GM23338 (cell line): ENCODE measurements around the gene NR2C2. TPM values are rescaled to one million over a fixed set of nuclear protein-coding genes. Genes with fewer than 3 reads are reported as not detected.

Experiments used
- ATAC-seq: fragments of 200-7000 bp; cut with Tn5 transposase; 3 replicates; pipeline ENCODE4 v1.9.1; 2020
- DNase-seq: peaks from one replicate; pipeline ENCODE4 v3.0.0-alpha.2; 2015; ENCODE audit warnings: low spot score
- H2AFZ ChIP-seq: fragments of 200-600 bp; sonication (generic); 2 replicates; pipeline ENCODE4 v1.8.0; 2016; ENCODE audit warnings: antibody characterized with exemption, mild to moderate bottlenecking, moderate library complexity
- H3F3A ChIP-seq: fragments of 200-600 bp; sonication (generic); replicated peaks from 2 replicates; pipeline ENCODE4 v1.8.0; 2017; ENCODE audit warnings: antibody characterized with exemption, mixed run types, low read depth
- H3K27ac ChIP-seq: fragments of 200-600 bp; sonication (generic); 2 replicates; pipeline ENCODE4 v1.6.1; 2016; ENCODE audit warnings: low read depth
- H3K27me3 ChIP-seq: fragments of 200-600 bp; sonication (generic); 2 replicates; pipeline ENCODE4 v1.8.0; 2016; ENCODE audit warnings: mild to moderate bottlenecking, mixed run types, moderate library complexity; ENCODE audit not compliant: insufficient read depth
- H3K36me3 ChIP-seq: fragments of 200-600 bp; sonication (generic); 2 replicates; pipeline ENCODE4 v1.8.0; 2016; ENCODE audit warnings: mild to moderate bottlenecking; ENCODE audit not compliant: insufficient read depth
- H3K4me1 ChIP-seq: fragments of 200-600 bp; sonication (generic); 2 replicates; pipeline ENCODE4 v1.8.0; 2016; ENCODE audit warnings: mild to moderate bottlenecking, moderate library complexity; ENCODE audit not compliant: insufficient read depth
- H3K4me2 ChIP-seq: fragments of 200-600 bp; sonication (generic); 2 replicates; pipeline ENCODE4 v1.7.1; 2017; ENCODE audit warnings: mixed run types
- H3K4me3 ChIP-seq: fragments of 200-600 bp; sonication (generic); 2 replicates; pipeline ENCODE4 v1.6.1; 2016; ENCODE audit warnings: mixed run types
- H3K79me2 ChIP-seq: fragments of 200-600 bp; sonication (generic); replicated peaks from 2 replicates; pipeline ENCODE4 v1.8.0; 2017; ENCODE audit warnings: mild to moderate bottlenecking; ENCODE audit not compliant: insufficient read depth
- H3K9me2 ChIP-seq: fragments of 200-600 bp; sonication (generic); 2 replicates; pipeline ENCODE4 v1.8.0; 2017; ENCODE audit not compliant: insufficient read depth
- H4K20me1 ChIP-seq: fragments of 200-600 bp; sonication (generic); replicated peaks from 2 replicates; pipeline ENCODE4 v1.8.0; 2017; ENCODE audit warnings: mild to moderate bottlenecking; ENCODE audit not compliant: insufficient read depth
- H3K27ac Mint-ChIP-seq: 2 replicates; pipeline ENCODE4 v1.8.0; 2020; ENCODE audit warnings: inconsistent platforms, mild to moderate bottlenecking, moderate library complexity, mixed read lengths
- H3K27me3 Mint-ChIP-seq: 3 replicates; pipeline ENCODE4 v1.8.0; 2022; ENCODE audit warnings: low read depth, mild to moderate bottlenecking, moderate library complexity, mixed read lengths, inconsistent platforms; ENCODE audit not compliant: insufficient read depth, poor library complexity
- H3K36me3 Mint-ChIP-seq: 3 replicates; pipeline ENCODE4 v1.8.0; 2021; ENCODE audit warnings: low read depth, mild to moderate bottlenecking, inconsistent platforms, moderate library complexity, mixed read lengths
- H3K4me1 Mint-ChIP-seq: 3 replicates; pipeline ENCODE4 v1.8.0; 2020; ENCODE audit warnings: mild to moderate bottlenecking, inconsistent platforms, mixed read lengths
- H3K4me3 Mint-ChIP-seq: 3 replicates; pipeline ENCODE4 v1.8.0; 2021; ENCODE audit warnings: moderate library complexity, mild to moderate bottlenecking, inconsistent platforms, mixed read lengths
- H3K9me3 Mint-ChIP-seq: 3 replicates; pipeline ENCODE4 v1.8.0; 2020; ENCODE audit warnings: moderate library complexity, mild to moderate bottlenecking, inconsistent platforms, mixed read lengths
- CREB1 ChIP-seq: fragments of 250-450 bp; sonication (Bioruptor Pico); IDR thresholded peaks from 2 replicates; pipeline ENCODE4 v1.5.0; 2020; ENCODE audit warnings: low read depth, mild to moderate bottlenecking, moderate library complexity
- ETS1 ChIP-seq: IDR thresholded peaks from 2 replicates; pipeline ENCODE4 v1.6.1; 2016; ENCODE audit warnings: antibody characterized with exemption
- EZH2 ChIP-seq: fragments of 200-600 bp; sonication (generic); IDR thresholded peaks from one replicate; pipeline ENCODE4 v1.8.0; 2017; ENCODE audit warnings: antibody characterized with exemption, mild to moderate bottlenecking, low read depth; ENCODE audit not compliant: unreplicated experiment
- EZH2phosphoT487 ChIP-seq: fragments of 200-600 bp; sonication (generic); IDR thresholded peaks from one replicate; pipeline ENCODE4 v1.8.1; 2018; ENCODE audit warnings: antibody characterized with exemption; ENCODE audit not compliant: unreplicated experiment
- JUNB ChIP-seq: IDR thresholded peaks from one replicate; pipeline ENCODE4 v1.6.1; 2016; ENCODE audit warnings: antibody characterized with exemption; ENCODE audit not compliant: unreplicated experiment
- NANOG ChIP-seq: IDR thresholded peaks from 2 replicates; pipeline ENCODE4 v1.6.1; 2016; ENCODE audit warnings: antibody characterized with exemption, borderline replicate concordance
- POLR2AphosphoS5 ChIP-seq: IDR thresholded peaks from 2 replicates; pipeline ENCODE4 v1.6.1; 2016; ENCODE audit warnings: antibody characterized with exemption, low read depth
- ZNF114 ChIP-seq: fragments of 250-450 bp; sonication (Bioruptor Pico); IDR thresholded peaks from 2 replicates; pipeline ENCODE4 v1.5.0; 2020; ENCODE audit warnings: mild to moderate bottlenecking, moderate library complexity
- ZNF331 ChIP-seq: fragments of 250-450 bp; sonication (Bioruptor Pico); IDR thresholded peaks from 2 replicates; pipeline ENCODE4 v1.5.0; 2020; ENCODE audit warnings: low read depth, mild to moderate bottlenecking, moderate library complexity
- polyA plus RNA-seq: library from polyadenylated mRNA; unstranded; fragments of >200 nt; fragmentation: Nextera tagmentation; extraction: Ambion mirVana; gene quantifications from 2 replicates; pipeline ENCODE4 v1.2.1, GENCODE V29; 2016
- total RNA-seq: library from RNA; depleted of rRNA; stranded (reverse); fragments of >200 nt; shearing (Covaris generic); gene quantifications from 2 replicates; pipeline ENCODE4 v1.2.3, GENCODE V29; 2014
- TF ChIP-seq, protein P1 (sequence below): IDR thresholded peaks from one replicate; pipeline ENCODE4 v1.6.1; 2018; ENCODE audit warnings: antibody characterized with exemption; ENCODE audit not compliant: unreplicated experiment
- TF ChIP-seq, protein P2 (sequence below), 2 experiments: fragments of 200-600 bp in 1 of 2; sonication (generic) in 1 of 2; conservative IDR thresholded peaks; 2 replicates each; pipeline versions ENCODE4 v1.5.1 to v1.6.1; 2016 to 2017; ENCODE audit warnings: antibody characterized with exemption in 2 of 2, low read depth in 2 of 2, mild to moderate bottlenecking in 2 of 2, moderate library complexity in 1 of 2

The NR2C2 gene
- total and polyA plus RNA-seq, 2 experiments from 2014 or later: 12.0 to 57.2 TPM

GRCh38 chr3:15041950-15042349 is 94.6 kb downstream of the NR2C2 start:
- Mint-ChIP-seq H3K9me3 (no peaks in the 10 kb centered on the region), H3K36me3 (peaks cover 95% of the 10 kb centered on the region), H3K27me3 (peaks cover 6% of the 10 kb centered on the region), H3K27ac (no peak overlapping the region; the same call in 1 of the 2 replicates), H3K4me1 (no peaks in the 10 kb centered on the region), H3K4me3 (no peak overlapping the region)
- H3K79me2 ChIP-seq: 0 out of 2 replicates have a peak, but pooled peaks cover 3% of the 10 kb centered on the region
- H3K4me1 ChIP-seq: no peaks in the 10 kb centered on the region
- H3K36me3 ChIP-seq: peaks cover 41% of the 10 kb centered on the region
- no peaks in the 10 kb centered on the region for H3K27me3 ChIP-seq
- peaks cover 26% of the 10 kb centered on the region for H4K20me1 ChIP-seq
- no peak overlapping the region for H3K4me3 ChIP-seq
- no peak overlapping the region for H3K4me2 ChIP-seq
- TF ChIP-seq POLR2AphosphoS5 (no peak), EZH2 (no peak), ETS1 (no peak), EZH2phosphoT487 (no peak), ZNF114 (CRISPR knock-in tag) (no peak), JUNB (no peak)
- TF ChIP-seq, protein P1, sequence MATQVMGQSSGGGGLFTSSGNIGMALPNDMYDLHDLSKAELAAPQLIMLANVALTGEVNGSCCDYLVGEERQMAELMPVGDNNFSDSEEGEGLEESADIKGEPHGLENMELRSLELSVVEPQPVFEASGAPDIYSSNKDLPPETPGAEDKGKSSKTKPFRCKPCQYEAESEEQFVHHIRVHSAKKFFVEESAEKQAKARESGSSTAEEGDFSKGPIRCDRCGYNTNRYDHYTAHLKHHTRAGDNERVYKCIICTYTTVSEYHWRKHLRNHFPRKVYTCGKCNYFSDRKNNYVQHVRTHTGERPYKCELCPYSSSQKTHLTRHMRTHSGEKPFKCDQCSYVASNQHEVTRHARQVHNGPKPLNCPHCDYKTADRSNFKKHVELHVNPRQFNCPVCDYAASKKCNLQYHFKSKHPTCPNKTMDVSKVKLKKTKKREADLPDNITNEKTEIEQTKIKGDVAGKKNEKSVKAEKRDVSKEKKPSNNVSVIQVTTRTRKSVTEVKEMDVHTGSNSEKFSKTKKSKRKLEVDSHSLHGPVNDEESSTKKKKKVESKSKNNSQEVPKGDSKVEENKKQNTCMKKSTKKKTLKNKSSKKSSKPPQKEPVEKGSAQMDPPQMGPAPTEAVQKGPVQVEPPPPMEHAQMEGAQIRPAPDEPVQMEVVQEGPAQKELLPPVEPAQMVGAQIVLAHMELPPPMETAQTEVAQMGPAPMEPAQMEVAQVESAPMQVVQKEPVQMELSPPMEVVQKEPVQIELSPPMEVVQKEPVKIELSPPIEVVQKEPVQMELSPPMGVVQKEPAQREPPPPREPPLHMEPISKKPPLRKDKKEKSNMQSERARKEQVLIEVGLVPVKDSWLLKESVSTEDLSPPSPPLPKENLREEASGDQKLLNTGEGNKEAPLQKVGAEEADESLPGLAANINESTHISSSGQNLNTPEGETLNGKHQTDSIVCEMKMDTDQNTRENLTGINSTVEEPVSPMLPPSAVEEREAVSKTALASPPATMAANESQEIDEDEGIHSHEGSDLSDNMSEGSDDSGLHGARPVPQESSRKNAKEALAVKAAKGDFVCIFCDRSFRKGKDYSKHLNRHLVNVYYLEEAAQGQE: no peak
- H3K9me2 ChIP-seq: no peaks in the 10 kb centered on the region
- DNase-seq: no peak
- H3K27ac ChIP-seq: no peak overlapping the region
- ATAC-seq: no peak
- H2AFZ ChIP-seq: no peak overlapping the region
- H3F3A ChIP-seq: 0 out of 2 replicates have a peak, but pooled peaks cover 25% of the 10 kb centered on the region

- DNase-seq (no peak), ATAC-seq (no peak)
- Mint-ChIP-seq H3K4me3 (no peak overlapping the region), H3K27ac (no peak overlapping the region), H3K9me3 (no peaks in the 10 kb centered on the region), H3K27me3 (peaks cover 6% of the 10 kb centered on the region), H3K36me3 (peaks cover 92% of the 10 kb centered on the region), H3K4me1 (no peaks in the 10 kb centered on the region)
- Histone ChIP-seq H3K9me2 (no peaks in the 10 kb centered on the region), H3K4me3 (no peak overlapping the region), H4K20me1 (peaks cover 29% of the 10 kb centered on the region), H3K27ac (no peak overlapping the region), H3K4me2 (no peak overlapping the region), H3K79me2 (0 out of 2 replicates have a peak, but pooled peaks cover 3% of the 10 kb centered on the region), H3K27me3 (no peaks in the 10 kb centered on the region), H2AFZ (no peak overlapping the region), H3K36me3 (peaks cover 46% of the 10 kb centered on the region), H3F3A (0 out of 2 replicates have a peak, but pooled peaks cover 25% of the 10 kb centered on the region), H3K4me1 (no peaks in the 10 kb centered on the region)
- TF ChIP-seq NANOG: no peak
- no peak for TF ChIP-seq ZNF331
- no peak for TF ChIP-seq CREB1 (CRISPR knock-in tag)
- TF ChIP-seq, protein P2, sequence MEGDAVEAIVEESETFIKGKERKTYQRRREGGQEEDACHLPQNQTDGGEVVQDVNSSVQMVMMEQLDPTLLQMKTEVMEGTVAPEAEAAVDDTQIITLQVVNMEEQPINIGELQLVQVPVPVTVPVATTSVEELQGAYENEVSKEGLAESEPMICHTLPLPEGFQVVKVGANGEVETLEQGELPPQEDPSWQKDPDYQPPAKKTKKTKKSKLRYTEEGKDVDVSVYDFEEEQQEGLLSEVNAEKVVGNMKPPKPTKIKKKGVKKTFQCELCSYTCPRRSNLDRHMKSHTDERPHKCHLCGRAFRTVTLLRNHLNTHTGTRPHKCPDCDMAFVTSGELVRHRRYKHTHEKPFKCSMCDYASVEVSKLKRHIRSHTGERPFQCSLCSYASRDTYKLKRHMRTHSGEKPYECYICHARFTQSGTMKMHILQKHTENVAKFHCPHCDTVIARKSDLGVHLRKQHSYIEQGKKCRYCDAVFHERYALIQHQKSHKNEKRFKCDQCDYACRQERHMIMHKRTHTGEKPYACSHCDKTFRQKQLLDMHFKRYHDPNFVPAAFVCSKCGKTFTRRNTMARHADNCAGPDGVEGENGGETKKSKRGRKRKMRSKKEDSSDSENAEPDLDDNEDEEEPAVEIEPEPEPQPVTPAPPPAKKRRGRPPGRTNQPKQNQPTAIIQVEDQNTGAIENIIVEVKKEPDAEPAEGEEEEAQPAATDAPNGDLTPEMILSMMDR (conservative IDR thresholded peaks at IDR 0.05; ENCODE audit: low read depth in 2 of 2): no peak
- TF ChIP-seq, protein P1: no peak
Measured at GRCh38 chr3:15042936-15043335, 95.6 kb downstream of the NR2C2 start.
